ENCODE measurements around the gene NFKB1. TPM values are rescaled to one million over a fixed set of nuclear protein-coding genes. Genes with fewer than 3 reads are reported as not detected.
"Not testable (repeated sequence)": the region's sequence is repeated elsewhere in the genome, so short reads cannot be mapped to it uniquely, and the experiment has no call there.

The NFKB1 gene
- total and polyA plus RNA-seq, 10 of the 15 experiments (the other 5 are each of a cell fraction or from before 2014, with no cell fraction given) = 8.7 to 110 (median 57.3) TPM

DNA sequence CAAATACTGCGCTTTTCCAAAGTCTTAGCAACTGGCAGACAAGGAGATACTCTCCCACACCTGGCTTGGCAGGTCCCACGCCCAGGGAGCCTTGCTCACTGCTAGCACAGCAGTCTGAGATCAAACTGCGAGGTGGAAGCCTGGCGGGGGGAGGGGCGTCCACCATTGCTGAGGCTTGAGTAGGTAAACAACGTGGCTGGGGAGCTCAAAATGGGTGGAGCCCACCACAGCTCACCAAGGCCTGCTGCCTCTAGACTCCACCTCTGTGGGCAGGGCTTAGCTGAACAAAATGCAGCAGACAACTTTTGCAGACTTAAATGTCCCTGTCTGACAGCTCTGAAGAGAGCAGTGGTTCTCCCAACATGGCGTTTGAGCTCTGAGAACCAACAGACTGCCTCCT lies 23.0 kb upstream of the NFKB1 start (continued):
- TF ChIP-seq ZNF622 (IDR thresholded peaks at IDR 0.05) (no peak), NR2C1 (IDR thresholded peaks at IDR 0.05) (no peak)

DNA sequence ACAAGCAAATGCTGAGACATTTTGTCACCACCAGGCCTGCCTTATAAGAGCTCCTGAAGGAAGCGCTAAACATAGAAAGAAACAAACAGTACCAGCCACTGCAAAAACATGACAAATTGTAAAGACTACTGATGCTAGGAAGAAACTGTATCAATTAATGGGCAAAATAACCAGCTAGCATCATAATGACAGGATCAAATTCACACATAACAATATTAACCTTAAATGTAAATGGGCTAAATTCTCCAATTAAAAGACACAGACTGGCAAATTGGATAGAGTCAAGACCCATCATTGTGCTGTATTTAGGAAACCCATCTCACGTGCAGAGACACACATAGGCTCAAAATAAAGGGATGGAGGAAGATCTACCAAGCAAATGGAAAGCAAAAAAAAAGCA lies 21.3 kb upstream of the NFKB1 start:
- H2AFZ ChIP-seq (ENCODE audit: control insufficient read depth, low read depth, low read length); BruUV-seq (replicated peaks); H3K9ac ChIP-seq (ENCODE audit: control insufficient read depth, insufficient read depth, low read length); H3K4me1 ChIP-seq (ENCODE audit: control insufficient read depth, insufficient read depth, low read length); RAD21 ChIA-PET (ENCODE audit: unreplicated experiment); H4K20me1 ChIP-seq (ENCODE audit: control insufficient read depth, insufficient read depth); intact Hi-C loops (cut with micrococcal nuclease; ENCODE audit: unreplicated experiment); DNase-seq (ENCODE audit: low read depth, low spot score); FAIRE-seq; POLR2A ChIA-PET; H3K4me2 ChIP-seq (ENCODE audit: control insufficient read depth, insufficient read depth); H3K9me3 ChIP-seq (replicated peaks; ENCODE audit: control insufficient read depth, insufficient read depth, low read length); SMC1A ChIA-PET (ENCODE audit: uncharacterized antibody, unreplicated experiment); H3K79me2 ChIP-seq (ENCODE audit: control insufficient read depth, insufficient read depth, low read length); CTCF ChIA-PET; H3K36me3 ChIP-seq (ENCODE audit: control insufficient read depth in 2 of 2, insufficient read depth in 2 of 2, low read length in 1 of 2); ATAC-seq; H3K4me3 ChIP-seq; H3K27me3 ChIP-seq (replicated peaks in 1 of 2; ENCODE audit: control insufficient read depth in 2 of 2, insufficient read depth in 2 of 2, low read length in 1 of 2); in situ Hi-C loops (cut with MboI); H3K27ac ChIP-seq (ENCODE audit: control insufficient read depth, insufficient read depth): not testable (repeated sequence)
- WGBS (ENCODE audit: insufficient coverage, insufficient replicate concordance, low lambda C conversion rate, missing lambda C conversion rate) = 50% methylated on average over 2 of the region's 2 CpGs

DNA sequence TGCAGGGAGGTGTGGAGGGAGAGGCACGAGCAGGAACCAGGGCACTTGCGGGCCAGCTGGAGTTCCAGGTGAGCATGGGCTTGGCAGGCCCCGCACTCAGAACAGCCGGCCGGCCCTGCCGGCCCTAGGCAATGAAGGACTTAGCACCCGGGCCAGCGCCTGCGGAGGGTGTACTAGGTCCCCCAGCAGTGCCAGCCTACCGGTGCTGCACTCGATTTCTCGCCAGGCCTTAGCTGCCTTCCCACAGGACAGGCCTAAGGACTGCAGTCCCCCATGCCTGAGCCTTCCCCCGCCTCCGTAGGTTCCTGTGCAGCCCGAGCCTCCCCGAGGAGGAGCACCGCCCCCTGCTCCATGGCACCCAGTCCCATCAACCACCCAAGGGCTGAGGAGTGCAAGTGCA lies 18.0 kb upstream of the NFKB1 start:
- H4K20me1 ChIP-seq (ENCODE audit: control insufficient read depth, insufficient read depth) = no peaks in the 10 kb centered on the region
- no peak overlapping the region for H3K4me2 ChIP-seq (ENCODE audit: control insufficient read depth, insufficient read depth)
- FAIRE-seq = no peak
- no peaks in the 10 kb centered on the region for H3K4me1 ChIP-seq (ENCODE audit: control insufficient read depth, insufficient read depth, low read length)
- H3K9me3 ChIP-seq (replicated peaks; ENCODE audit: control insufficient read depth, insufficient read depth, low read length) = no peaks in the 10 kb centered on the region; the same call in 2 of the 3 replicates
- no peak overlapping the region for H3K27ac ChIP-seq (ENCODE audit: control insufficient read depth, insufficient read depth)
- CTCF ChIA-PET = no interaction called here
- H3K36me3 ChIP-seq (ENCODE audit: control insufficient read depth in 2 of 2, insufficient read depth in 2 of 2, low read length in 1 of 2) = no peaks in the 10 kb centered on the region
- no peaks in the 10 kb centered on the region for H3K79me2 ChIP-seq (ENCODE audit: control insufficient read depth, insufficient read depth, low read length)
- H3K27me3 ChIP-seq (replicated peaks in 1 of 2; ENCODE audit: control insufficient read depth in 2 of 2, insufficient read depth in 2 of 2, low read length in 1 of 2) = no peaks in the 10 kb centered on the region
- intact Hi-C loops (cut with micrococcal nuclease; ENCODE audit: unreplicated experiment) (no loop called here), in situ Hi-C loops (cut with MboI) (no loop called here)
- ATAC-seq = no peak
- BruUV-seq (replicated peaks) = no TSS peak
- WGBS (ENCODE audit: insufficient coverage, insufficient replicate concordance, low lambda C conversion rate, missing lambda C conversion rate) = 78% methylated on average over 17 of the region's 17 CpGs
- DNase-seq (ENCODE audit: low read depth, low spot score) = no peak
- RAD21 ChIA-PET (ENCODE audit: unreplicated experiment) = no interaction called here
- SMC1A ChIA-PET (ENCODE audit: uncharacterized antibody, unreplicated experiment) = interaction anchor here (1.1 kb wide), 1 partner anchor 10 kb away, joined by 3 read pairs; no protein-coding TSS in a partner anchor
- no peak overlapping the region for H3K4me3 ChIP-seq
- no peak overlapping the region for H2AFZ ChIP-seq (ENCODE audit: control insufficient read depth, low read depth, low read length)
- no peak overlapping the region for H3K9ac ChIP-seq (ENCODE audit: control insufficient read depth, insufficient read depth, low read length)
- POLR2A ChIA-PET = no interaction called here
- TF ChIP-seq SPI1 (IDR thresholded peaks at IDR 0.05; ENCODE audit: borderline replicate concordance, insufficient read depth, low read depth, low read length) (no peak), HCFC1 (IDR thresholded peaks at IDR 0.05; ENCODE audit: low read length) (no peak), HDAC6 (IDR thresholded peaks at IDR 0.05; ENCODE audit: unreplicated experiment) (no peak), KLF5 (IDR thresholded peaks at IDR 0.05; ENCODE audit: partially characterized antibody) (no peak), BHLHE40 (IDR thresholded peaks at IDR 0.05; ENCODE audit: borderline replicate concordance in 1 of 2, low read depth in 2 of 2, low read length in 1 of 2) (no peak), RAD21 (IDR thresholded peaks at IDR 0.05; ENCODE audit: insufficient read depth, low read depth, low read length) (no peak), KAT2A (conservative IDR thresholded peaks at IDR 0.05; ENCODE audit: control insufficient read depth, low read depth, low read length) (no peak), ZNF207 (IDR thresholded peaks at IDR 0.05; ENCODE audit: borderline replicate concordance) (no peak), CREM (IDR thresholded peaks at IDR 0.05; ENCODE audit: low read depth) (no peak), EZH2 (IDR thresholded peaks at IDR 0.05; ENCODE audit: borderline replicate concordance, control insufficient read depth, low read depth, low read length) (no peak)
- TF ChIP-seq, protein P1, sequence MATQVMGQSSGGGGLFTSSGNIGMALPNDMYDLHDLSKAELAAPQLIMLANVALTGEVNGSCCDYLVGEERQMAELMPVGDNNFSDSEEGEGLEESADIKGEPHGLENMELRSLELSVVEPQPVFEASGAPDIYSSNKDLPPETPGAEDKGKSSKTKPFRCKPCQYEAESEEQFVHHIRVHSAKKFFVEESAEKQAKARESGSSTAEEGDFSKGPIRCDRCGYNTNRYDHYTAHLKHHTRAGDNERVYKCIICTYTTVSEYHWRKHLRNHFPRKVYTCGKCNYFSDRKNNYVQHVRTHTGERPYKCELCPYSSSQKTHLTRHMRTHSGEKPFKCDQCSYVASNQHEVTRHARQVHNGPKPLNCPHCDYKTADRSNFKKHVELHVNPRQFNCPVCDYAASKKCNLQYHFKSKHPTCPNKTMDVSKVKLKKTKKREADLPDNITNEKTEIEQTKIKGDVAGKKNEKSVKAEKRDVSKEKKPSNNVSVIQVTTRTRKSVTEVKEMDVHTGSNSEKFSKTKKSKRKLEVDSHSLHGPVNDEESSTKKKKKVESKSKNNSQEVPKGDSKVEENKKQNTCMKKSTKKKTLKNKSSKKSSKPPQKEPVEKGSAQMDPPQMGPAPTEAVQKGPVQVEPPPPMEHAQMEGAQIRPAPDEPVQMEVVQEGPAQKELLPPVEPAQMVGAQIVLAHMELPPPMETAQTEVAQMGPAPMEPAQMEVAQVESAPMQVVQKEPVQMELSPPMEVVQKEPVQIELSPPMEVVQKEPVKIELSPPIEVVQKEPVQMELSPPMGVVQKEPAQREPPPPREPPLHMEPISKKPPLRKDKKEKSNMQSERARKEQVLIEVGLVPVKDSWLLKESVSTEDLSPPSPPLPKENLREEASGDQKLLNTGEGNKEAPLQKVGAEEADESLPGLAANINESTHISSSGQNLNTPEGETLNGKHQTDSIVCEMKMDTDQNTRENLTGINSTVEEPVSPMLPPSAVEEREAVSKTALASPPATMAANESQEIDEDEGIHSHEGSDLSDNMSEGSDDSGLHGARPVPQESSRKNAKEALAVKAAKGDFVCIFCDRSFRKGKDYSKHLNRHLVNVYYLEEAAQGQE (IDR thresholded peaks at IDR 0.05; ENCODE audit: low read depth, low read length) = no peak
